Measurements from ENCODE around the gene ATP2C2. TPM values are rescaled to one million over a fixed set of nuclear protein-coding genes. Genes with fewer than 3 reads are reported as not detected.

Gene ATP2C2
- total and polyA plus RNA-seq, 2 experiments from 2014 or later, result 2.1 TPM

DNA sequence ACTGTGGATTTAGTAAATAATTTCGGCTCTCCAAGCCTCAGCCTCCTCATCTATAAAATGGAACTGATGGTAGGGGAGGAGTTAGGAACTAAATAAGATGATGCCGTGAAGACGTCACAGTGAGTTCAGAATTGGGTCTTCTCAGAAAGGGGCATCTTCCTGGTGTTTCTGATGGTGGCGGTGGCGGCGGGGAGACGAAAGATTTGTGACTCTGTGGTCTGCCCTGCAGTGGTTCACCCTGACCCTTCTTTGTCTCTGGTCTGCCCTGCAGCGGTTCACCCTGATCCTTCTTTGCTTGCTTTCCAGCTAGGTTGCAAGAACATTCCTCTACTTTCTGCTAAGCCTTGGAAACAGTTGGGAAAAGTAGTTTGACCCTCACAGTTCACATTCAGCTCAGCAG lies 39.3 kb upstream of the ATP2C2 start (continued):
- TF ChIP-seq, protein P1, sequence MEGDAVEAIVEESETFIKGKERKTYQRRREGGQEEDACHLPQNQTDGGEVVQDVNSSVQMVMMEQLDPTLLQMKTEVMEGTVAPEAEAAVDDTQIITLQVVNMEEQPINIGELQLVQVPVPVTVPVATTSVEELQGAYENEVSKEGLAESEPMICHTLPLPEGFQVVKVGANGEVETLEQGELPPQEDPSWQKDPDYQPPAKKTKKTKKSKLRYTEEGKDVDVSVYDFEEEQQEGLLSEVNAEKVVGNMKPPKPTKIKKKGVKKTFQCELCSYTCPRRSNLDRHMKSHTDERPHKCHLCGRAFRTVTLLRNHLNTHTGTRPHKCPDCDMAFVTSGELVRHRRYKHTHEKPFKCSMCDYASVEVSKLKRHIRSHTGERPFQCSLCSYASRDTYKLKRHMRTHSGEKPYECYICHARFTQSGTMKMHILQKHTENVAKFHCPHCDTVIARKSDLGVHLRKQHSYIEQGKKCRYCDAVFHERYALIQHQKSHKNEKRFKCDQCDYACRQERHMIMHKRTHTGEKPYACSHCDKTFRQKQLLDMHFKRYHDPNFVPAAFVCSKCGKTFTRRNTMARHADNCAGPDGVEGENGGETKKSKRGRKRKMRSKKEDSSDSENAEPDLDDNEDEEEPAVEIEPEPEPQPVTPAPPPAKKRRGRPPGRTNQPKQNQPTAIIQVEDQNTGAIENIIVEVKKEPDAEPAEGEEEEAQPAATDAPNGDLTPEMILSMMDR (conservative IDR thresholded peaks at IDR 0.05; ENCODE audit: low read depth in 2 of 2), result no peak
- TF ChIP-seq REST (IDR thresholded peaks at IDR 0.05; ENCODE audit: unreplicated experiment), result no peak

GRCh38 chr16:84329843-84330684 lies 38.3 kb upstream of the ATP2C2 start:
- no peak for DNase-seq (ENCODE audit: low spot score)

More at GRCh38 chr16:84329843-84330684, 38.3 kb upstream of the ATP2C2 start:
- no peak; the same call in 2 of the 3 replicates for ATAC-seq
- H3K36me3 ChIP-seq (ENCODE audit: insufficient read depth), result no peaks in the 10 kb centered on the region
- H4K20me1 ChIP-seq (replicated peaks; ENCODE audit: insufficient read depth), result no peaks in the 10 kb centered on the region
- H3K79me2 ChIP-seq (replicated peaks; ENCODE audit: insufficient read depth), result no peaks in the 10 kb centered on the region
- H3K4me3 Mint-ChIP-seq, result no peak overlapping the region
- H3K4me2 ChIP-seq, result no peak overlapping the region
- H2AFZ ChIP-seq, result peak overlapping the region; percentile 69; the same call in 1 of the 2 replicates
- no peaks in the 10 kb centered on the region for H3K4me1 ChIP-seq (ENCODE audit: insufficient read depth)
- H3K27ac ChIP-seq (ENCODE audit: low read depth), result no peak overlapping the region
- no peak overlapping the region for H3K27ac Mint-ChIP-seq
- peaks cover 2% of the 10 kb centered on the region for H3K27me3 Mint-ChIP-seq (ENCODE audit: insufficient read depth, low read depth, poor library complexity)
- no peak for TF ChIP-seq NANOG (IDR thresholded peaks at IDR 0.05; ENCODE audit: borderline replicate concordance)
- TF ChIP-seq, protein P2, sequence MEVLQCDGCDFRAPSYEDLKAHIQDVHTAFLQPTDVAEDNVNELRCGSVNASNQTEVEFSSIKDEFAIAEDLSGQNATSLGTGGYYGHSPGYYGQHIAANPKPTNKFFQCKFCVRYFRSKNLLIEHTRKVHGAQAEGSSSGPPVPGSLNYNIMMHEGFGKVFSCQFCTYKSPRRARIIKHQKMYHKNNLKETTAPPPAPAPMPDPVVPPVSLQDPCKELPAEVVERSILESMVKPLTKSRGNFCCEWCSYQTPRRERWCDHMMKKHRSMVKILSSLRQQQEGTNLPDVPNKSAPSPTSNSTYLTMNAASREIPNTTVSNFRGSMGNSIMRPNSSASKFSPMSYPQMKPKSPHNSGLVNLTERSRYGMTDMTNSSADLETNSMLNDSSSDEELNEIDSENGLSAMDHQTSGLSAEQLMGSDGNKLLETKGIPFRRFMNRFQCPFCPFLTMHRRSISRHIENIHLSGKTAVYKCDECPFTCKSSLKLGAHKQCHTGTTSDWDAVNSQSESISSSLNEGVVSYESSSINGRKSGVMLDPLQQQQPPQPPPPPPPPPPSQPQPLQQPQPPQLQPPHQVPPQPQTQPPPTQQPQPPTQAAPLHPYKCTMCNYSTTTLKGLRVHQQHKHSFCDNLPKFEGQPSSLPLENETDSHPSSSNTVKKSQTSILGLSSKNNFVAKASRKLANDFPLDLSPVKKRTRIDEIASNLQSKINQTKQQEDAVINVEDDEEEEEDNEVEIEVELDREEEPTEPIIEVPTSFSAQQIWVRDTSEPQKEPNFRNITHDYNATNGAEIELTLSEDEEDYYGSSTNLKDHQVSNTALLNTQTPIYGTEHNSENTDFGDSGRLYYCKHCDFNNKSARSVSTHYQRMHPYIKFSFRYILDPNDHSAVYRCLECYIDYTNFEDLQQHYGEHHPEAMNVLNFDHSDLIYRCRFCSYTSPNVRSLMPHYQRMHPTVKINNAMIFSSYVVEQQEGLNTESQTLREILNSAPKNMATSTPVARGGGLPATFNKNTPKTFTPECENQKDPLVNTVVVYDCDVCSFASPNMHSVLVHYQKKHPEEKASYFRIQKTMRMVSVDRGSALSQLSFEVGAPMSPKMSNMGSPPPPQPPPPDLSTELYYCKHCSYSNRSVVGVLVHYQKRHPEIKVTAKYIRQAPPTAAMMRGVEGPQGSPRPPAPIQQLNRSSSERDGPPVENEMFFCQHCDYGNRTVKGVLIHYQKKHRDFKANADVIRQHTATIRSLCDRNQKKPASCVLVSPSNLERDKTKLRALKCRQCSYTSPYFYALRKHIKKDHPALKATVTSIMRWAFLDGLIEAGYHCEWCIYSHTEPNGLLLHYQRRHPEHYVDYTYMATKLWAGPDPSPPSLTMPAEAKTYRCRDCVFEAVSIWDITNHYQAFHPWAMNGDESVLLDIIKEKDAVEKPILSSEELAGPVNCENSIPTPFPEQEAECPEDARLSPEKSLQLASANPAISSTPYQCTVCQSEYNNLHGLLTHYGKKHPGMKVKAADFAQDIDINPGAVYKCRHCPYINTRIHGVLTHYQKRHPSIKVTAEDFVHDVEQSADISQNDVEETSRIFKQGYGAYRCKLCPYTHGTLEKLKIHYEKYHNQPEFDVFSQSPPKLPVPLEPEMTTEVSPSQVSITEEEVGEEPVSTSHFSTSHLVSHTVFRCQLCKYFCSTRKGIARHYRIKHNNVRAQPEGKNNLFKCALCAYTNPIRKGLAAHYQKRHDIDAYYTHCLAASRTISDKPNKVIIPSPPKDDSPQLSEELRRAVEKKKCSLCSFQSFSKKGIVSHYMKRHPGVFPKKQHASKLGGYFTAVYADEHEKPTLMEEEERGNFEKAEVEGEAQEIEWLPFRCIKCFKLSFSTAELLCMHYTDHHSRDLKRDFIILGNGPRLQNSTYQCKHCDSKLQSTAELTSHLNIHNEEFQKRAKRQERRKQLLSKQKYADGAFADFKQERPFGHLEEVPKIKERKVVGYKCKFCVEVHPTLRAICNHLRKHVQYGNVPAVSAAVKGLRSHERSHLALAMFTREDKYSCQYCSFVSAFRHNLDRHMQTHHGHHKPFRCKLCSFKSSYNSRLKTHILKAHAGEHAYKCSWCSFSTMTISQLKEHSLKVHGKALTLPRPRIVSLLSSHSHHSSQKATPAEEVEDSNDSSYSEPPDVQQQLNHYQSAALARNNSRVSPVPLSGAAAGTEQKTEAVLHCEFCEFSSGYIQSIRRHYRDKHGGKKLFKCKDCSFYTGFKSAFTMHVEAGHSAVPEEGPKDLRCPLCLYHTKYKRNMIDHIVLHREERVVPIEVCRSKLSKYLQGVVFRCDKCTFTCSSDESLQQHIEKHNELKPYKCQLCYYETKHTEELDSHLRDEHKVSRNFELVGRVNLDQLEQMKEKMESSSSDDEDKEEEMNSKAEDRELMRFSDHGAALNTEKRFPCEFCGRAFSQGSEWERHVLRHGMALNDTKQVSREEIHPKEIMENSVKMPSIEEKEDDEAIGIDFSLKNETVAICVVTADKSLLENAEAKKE (CRISPR knock-in tag; IDR thresholded peaks at IDR 0.05), result no peak
- H3K27me3 ChIP-seq (ENCODE audit: insufficient read depth), result no peaks in the 10 kb centered on the region
- no peaks in the 10 kb centered on the region for H3K9me2 ChIP-seq (ENCODE audit: insufficient read depth)
- no peaks in the 10 kb centered on the region for H3K9me3 Mint-ChIP-seq
- H3K36me3 Mint-ChIP-seq (ENCODE audit: low read depth), result no peaks in the 10 kb centered on the region
- H3K4me1 Mint-ChIP-seq, result peaks cover 6% of the 10 kb centered on the region
- no peak overlapping the region for H3K4me3 ChIP-seq
- no peaks in the 10 kb centered on the region for H3F3A ChIP-seq (replicated peaks; ENCODE audit: low read depth)
